ENCODE data around the gene MRPL17.

The MRPL17 gene

GRCh38 chr11:6631361-6631890 is 51.7 kb downstream of the MRPL17 start:
- no peak for DNase-seq

GRCh38 chr11:6630632-6631291 is 52.4 kb downstream of the MRPL17 start:
- DNase-seq = no peak
